ENCODE data around the gene ANKRD33. TPM values are rescaled to one million over a fixed set of nuclear protein-coding genes. Genes with fewer than 3 reads are reported as not detected.

Gene ANKRD33
- total and polyA plus RNA-seq, 2 experiments from 2014 or later = 0.27 to 1.7 TPM

- Histone ChIP-seq H3K36me3 (ENCODE audit: insufficient read depth) (no peaks in the 10 kb centered on the region), H3F3A (replicated peaks; ENCODE audit: low read depth) (peaks cover 3% of the 10 kb centered on the region; the same call in 1 of the 2 replicates), H3K4me1 (ENCODE audit: insufficient read depth) (peaks cover 12% of the 10 kb centered on the region), H3K9me2 (ENCODE audit: insufficient read depth) (no peaks in the 10 kb centered on the region), H3K4me3 (no peak overlapping the region), H3K4me2 (no peak overlapping the region), H3K27me3 (ENCODE audit: insufficient read depth) (peaks cover 12% of the 10 kb centered on the region; the same call in 1 of the 2 replicates), H3K27ac (ENCODE audit: low read depth) (no peak overlapping the region), H2AFZ (peak overlapping the region; percentile 80; the same call in 1 of the 2 replicates), H3K79me2 (replicated peaks; ENCODE audit: insufficient read depth) (no peaks in the 10 kb centered on the region), H4K20me1 (replicated peaks; ENCODE audit: insufficient read depth) (no peaks in the 10 kb centered on the region)
- ATAC-seq (peak; percentile 31), DNase-seq (ENCODE audit: low spot score) (peak; percentile 68)
- Mint-ChIP-seq H3K4me3 (no peak overlapping the region), H3K4me1 (peaks cover 19% of the 10 kb centered on the region; the same call in 2 of the 3 replicates), H3K27me3 (ENCODE audit: insufficient read depth, low read depth, poor library complexity) (peaks cover 21% of the 10 kb centered on the region), H3K27ac (no peak overlapping the region), H3K9me3 (no peaks in the 10 kb centered on the region; the same call in 2 of the 3 replicates), H3K36me3 (ENCODE audit: low read depth) (no peaks in the 10 kb centered on the region)
- TF ChIP-seq CTCF (conservative IDR thresholded peaks at IDR 0.05; ENCODE audit: low read depth in 2 of 2) = peak; percentile 64 to 70
- no peak for TF ChIP-seq ZNF462 (CRISPR knock-in tag; IDR thresholded peaks at IDR 0.05)
These were observed 1.6 kb downstream of the ANKRD33 start for GRCh38 chr12:51889216-51890132.
